Thyroid gland (tissue), 4 donors: ENCODE measurements around the gene LPCAT1. TPM values are rescaled to one million over a fixed set of nuclear protein-coding genes. Genes with fewer than 3 reads are reported as not detected.

Source experiments
- DNase-seq, 2 donors: peaks; one replicate each; pipeline ENCODE4 v3.0.0-alpha.2; 2019
- H3K27ac ChIP-seq, 3 donors: fragments of 200-600 bp; sonication (generic); 1 replicate in 2 of 3; 2 replicates in 1 of 3; pipeline ENCODE4 v1.5.1; 2016 to 2019; ENCODE audit warnings: mild to moderate bottlenecking in 1 of 3, moderate library complexity in 1 of 3
- H3K27me3 ChIP-seq: fragments of 200-600 bp; sonication (generic); one replicate; pipeline ENCODE4 v1.5.1; 2019
- H3K36me3 ChIP-seq, 2 donors: fragments of 200-600 bp; sonication (generic); one replicate each; pipeline ENCODE4 v1.5.1; 2016 to 2019
- H3K4me1 ChIP-seq, 2 donors: fragments of 200-600 bp; sonication (generic); one replicate each; pipeline ENCODE4 v1.5.1; 2017 to 2019
- H3K4me3 ChIP-seq, 3 donors: fragments of 200-600 bp; sonication (generic); replicated peaks in 1 of 3; 1 replicate in 2 of 3; 2 replicates in 1 of 3; pipeline ENCODE4 v1.5.1; 2016; ENCODE audit warnings: mild to moderate bottlenecking in 1 of 3
- H3K9me3 ChIP-seq: fragments of 200-600 bp; sonication (generic); one replicate; pipeline ENCODE4 v1.5.1; 2017
- POLR2A ChIP-seq, 2 donors: fragments of 450-650 bp; IDR thresholded peaks; one replicate each; pipeline ENCODE4 v1.6.1; 2017; ENCODE audit warnings: antibody characterized with exemption in 2 of 2, mild to moderate bottlenecking in 2 of 2, moderate library complexity in 1 of 2
- WGBS, 2 donors: methylation state at CpG; one replicate each; pipeline ENCODE4 v1.1.5; 2017; 5-methylcytosine and 5-hydroxymethylcytosine counted together
- intact Hi-C: fragments of 100-400 bp; cut with DNase I; formaldehyde crosslinking; loops from one replicate; pipeline ENCODE4 v1.15.1; 2023
- total RNA-seq, 4 donors: library from RNA; depleted of rRNA; stranded (reverse); fragments of >200 nt; gene quantifications; one replicate each; pipeline ENCODE4 v1.2.3, GENCODE V29; 2016
- TF ChIP-seq, protein P1 (sequence below), 6 experiments: fragments of 200-600 bp in 3 of 6; fragments of 450-650 bp in 3 of 6; sonication (generic) in 3 of 6; IDR thresholded peaks; one replicate each; pipeline ENCODE4 v1.5.1; 2016 to 2019; ENCODE audit warnings: antibody characterized with exemption in 6 of 6, mild to moderate bottlenecking in 2 of 6, inconsistent platforms in 1 of 6, moderate library complexity in 1 of 6

LPCAT1 gene
- total RNA-seq, 4 donors from 2014 or later: 30.9 to 35.7 (median 33.3) TPM

- intact Hi-C loops: no loop called here
- 83 to 86% methylated on average over 25 of the region's 25 CpGs for WGBS, 2 donors
- H3K27ac ChIP-seq: no peak overlapping the region
- no peaks in the 10 kb centered on the region for H3K36me3 ChIP-seq
- TF ChIP-seq POLR2A (IDR thresholded peaks at IDR 0.05): no peak
- TF ChIP-seq, protein P1, sequence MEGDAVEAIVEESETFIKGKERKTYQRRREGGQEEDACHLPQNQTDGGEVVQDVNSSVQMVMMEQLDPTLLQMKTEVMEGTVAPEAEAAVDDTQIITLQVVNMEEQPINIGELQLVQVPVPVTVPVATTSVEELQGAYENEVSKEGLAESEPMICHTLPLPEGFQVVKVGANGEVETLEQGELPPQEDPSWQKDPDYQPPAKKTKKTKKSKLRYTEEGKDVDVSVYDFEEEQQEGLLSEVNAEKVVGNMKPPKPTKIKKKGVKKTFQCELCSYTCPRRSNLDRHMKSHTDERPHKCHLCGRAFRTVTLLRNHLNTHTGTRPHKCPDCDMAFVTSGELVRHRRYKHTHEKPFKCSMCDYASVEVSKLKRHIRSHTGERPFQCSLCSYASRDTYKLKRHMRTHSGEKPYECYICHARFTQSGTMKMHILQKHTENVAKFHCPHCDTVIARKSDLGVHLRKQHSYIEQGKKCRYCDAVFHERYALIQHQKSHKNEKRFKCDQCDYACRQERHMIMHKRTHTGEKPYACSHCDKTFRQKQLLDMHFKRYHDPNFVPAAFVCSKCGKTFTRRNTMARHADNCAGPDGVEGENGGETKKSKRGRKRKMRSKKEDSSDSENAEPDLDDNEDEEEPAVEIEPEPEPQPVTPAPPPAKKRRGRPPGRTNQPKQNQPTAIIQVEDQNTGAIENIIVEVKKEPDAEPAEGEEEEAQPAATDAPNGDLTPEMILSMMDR (IDR thresholded peaks at IDR 0.05): no peak
- H3K4me1 ChIP-seq: no peaks in the 10 kb centered on the region
- no peaks in the 10 kb centered on the region for H3K9me3 ChIP-seq
- no peak overlapping the region for H3K4me3 ChIP-seq
- peaks cover 4% of the 10 kb centered on the region for H3K27me3 ChIP-seq
- no peak for DNase-seq
Measured at GRCh38 chr5:1437876-1438559, 85.7 kb downstream of the LPCAT1 start.

- no peaks in the 10 kb centered on the region for H3K36me3 ChIP-seq
- WGBS, 2 donors: 55 to 59% methylated on average over 10 to 11 of the region's 11 CpGs
- H3K27ac ChIP-seq: no peak overlapping the region
- no peaks in the 10 kb centered on the region for H3K4me1 ChIP-seq
- TF ChIP-seq, protein P1 (IDR thresholded peaks at IDR 0.05): no peak
- no peak for TF ChIP-seq POLR2A (IDR thresholded peaks at IDR 0.05)
- no peaks in the 10 kb centered on the region for H3K27me3 ChIP-seq
- intact Hi-C loops: no loop called here
- no peaks in the 10 kb centered on the region for H3K9me3 ChIP-seq
- no peak overlapping the region for H3K4me3 ChIP-seq
- DNase-seq: no peak
Measured at GRCh38 chr5:1437226-1437829, 86.4 kb downstream of the LPCAT1 start.

DNA sequence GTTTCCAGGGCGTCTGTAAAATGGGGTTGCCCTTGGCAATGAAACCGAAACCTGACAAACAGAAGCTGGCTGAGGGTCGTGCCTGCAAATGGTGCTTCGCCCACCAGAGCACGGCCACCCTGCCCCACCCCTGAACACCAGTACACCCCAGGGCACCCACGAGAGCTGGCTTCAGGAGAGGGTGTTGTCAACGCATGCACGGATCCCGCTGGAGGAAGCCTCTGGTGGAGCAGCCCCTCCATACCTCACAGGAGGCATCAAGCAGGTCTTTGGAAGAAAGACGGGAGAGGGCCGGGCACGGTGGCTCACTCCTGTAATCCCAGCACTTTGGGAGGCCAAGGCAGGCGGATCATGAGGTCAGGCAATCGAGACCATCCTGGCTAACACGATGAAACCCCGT is 87.1 kb downstream of the LPCAT1 start:
- intact Hi-C loops: no loop called here
- H3K4me3 ChIP-seq: no peak overlapping the region
- no peaks in the 10 kb centered on the region for H3K4me1 ChIP-seq
- no peak for TF ChIP-seq POLR2A (IDR thresholded peaks at IDR 0.05)
- no peaks in the 10 kb centered on the region for H3K36me3 ChIP-seq
- no peak for DNase-seq
- no peak overlapping the region for H3K27ac ChIP-seq
- 84 to 90% methylated on average over 15 to 16 of the region's 16 CpGs for WGBS, 2 donors
- H3K27me3 ChIP-seq: no peaks in the 10 kb centered on the region
- no peaks in the 10 kb centered on the region for H3K9me3 ChIP-seq

GRCh38 chr5:1436036-1436435 is 87.7 kb downstream of the LPCAT1 start:
- Histone ChIP-seq H3K36me3 (no peaks in the 10 kb centered on the region), H3K4me1 (no peaks in the 10 kb centered on the region), H3K9me3 (no peaks in the 10 kb centered on the region), H3K4me3 (no peak overlapping the region), H3K27ac (no peak overlapping the region), H3K27me3 (no peaks in the 10 kb centered on the region)
- no peak for DNase-seq
- 59 to 84% methylated on average over 4 to 9 of the region's 10 CpGs for WGBS, 2 donors
- no peak for TF ChIP-seq POLR2A (IDR thresholded peaks at IDR 0.05)
- TF ChIP-seq, protein P1 (IDR thresholded peaks at IDR 0.05): no peak
- intact Hi-C loops: no loop called here

DNA sequence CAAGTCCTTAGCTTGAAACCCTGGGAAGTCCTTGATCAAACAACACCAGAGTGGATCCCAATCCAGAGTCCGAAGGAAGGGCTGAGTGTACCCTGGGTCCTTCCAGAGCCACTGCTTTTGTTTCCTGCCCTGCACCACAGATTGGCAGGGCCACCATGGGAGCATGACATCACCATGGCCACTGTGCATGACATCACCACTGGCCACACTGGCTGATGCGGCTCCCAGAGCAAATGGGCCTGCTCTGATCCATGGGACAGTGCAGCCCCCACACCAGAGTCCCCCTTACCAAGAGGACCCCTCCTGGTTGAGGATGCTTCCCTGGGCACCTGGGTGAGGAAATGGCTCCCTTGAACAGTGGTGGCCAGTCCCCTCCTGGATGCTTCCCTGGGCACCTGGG is 88.4 kb downstream of the LPCAT1 start:
- TF ChIP-seq POLR2A (IDR thresholded peaks at IDR 0.05): no peak
- TF ChIP-seq, protein P1 (IDR thresholded peaks at IDR 0.05): no peak
- intact Hi-C loops: no loop called here
- WGBS, 2 donors: 77 to 85% methylated on average over 2 of the region's 2 CpGs
- Histone ChIP-seq H3K27ac (no peak overlapping the region), H3K4me3 (no peak overlapping the region), H3K27me3 (no peaks in the 10 kb centered on the region), H3K9me3 (no peaks in the 10 kb centered on the region), H3K36me3 (no peaks in the 10 kb centered on the region), H3K4me1 (no peaks in the 10 kb centered on the region)
- no peak for DNase-seq
